ENCODE measurements around the gene RTP1.

DNA sequence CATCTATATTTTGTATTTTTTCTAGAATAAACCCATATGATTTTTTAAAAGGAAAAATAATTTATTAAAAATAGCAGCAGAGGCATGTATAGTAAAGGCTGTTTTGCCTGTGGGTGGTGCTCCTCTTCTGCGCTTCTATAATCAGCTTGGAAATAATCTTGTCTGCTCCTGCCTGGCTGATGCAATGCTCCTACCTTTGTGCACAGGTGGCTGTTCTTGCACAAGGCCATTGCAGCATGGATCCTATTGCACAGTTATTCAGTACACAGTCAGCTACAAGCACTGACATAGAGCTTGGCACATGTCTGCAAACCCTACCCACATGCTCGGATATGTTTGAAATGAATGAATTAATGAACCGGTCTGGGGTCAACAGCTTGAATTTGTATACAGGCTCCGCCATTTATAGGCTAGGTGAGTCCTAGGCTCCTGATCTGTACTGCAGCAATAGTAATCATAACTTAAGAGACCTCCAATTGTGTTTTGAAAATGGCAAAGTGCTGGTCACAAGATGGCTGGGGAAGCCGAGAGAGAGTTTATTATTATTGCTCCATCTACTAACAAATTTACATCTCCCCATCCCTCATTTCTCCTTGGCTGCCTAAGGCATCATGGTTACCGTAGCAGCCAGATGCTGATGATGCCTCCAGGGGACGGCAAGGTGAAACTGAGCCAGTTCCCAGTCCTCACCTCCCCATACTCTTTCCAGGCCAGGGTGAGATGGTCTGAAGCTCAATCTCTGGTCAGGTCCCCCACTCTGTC lies 532 bp upstream of the RTP1 start:
- TF ChIP-seq CHD1 (IDR thresholded peaks at IDR 0.05; ENCODE audit: low read depth, low read length), result no peak
- TF ChIP-seq, protein P1, sequence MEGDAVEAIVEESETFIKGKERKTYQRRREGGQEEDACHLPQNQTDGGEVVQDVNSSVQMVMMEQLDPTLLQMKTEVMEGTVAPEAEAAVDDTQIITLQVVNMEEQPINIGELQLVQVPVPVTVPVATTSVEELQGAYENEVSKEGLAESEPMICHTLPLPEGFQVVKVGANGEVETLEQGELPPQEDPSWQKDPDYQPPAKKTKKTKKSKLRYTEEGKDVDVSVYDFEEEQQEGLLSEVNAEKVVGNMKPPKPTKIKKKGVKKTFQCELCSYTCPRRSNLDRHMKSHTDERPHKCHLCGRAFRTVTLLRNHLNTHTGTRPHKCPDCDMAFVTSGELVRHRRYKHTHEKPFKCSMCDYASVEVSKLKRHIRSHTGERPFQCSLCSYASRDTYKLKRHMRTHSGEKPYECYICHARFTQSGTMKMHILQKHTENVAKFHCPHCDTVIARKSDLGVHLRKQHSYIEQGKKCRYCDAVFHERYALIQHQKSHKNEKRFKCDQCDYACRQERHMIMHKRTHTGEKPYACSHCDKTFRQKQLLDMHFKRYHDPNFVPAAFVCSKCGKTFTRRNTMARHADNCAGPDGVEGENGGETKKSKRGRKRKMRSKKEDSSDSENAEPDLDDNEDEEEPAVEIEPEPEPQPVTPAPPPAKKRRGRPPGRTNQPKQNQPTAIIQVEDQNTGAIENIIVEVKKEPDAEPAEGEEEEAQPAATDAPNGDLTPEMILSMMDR (conservative IDR thresholded peaks at IDR 0.05; ENCODE audit: low read depth, low read length), result no peak
- TF ChIP-seq SMC3 (IDR thresholded peaks at IDR 0.05; ENCODE audit: low read depth, low read length), result no peak
- no peak for TF ChIP-seq POLR2A (IDR thresholded peaks at IDR 0.05; ENCODE audit: low read depth, low read length)
- no peak for TF ChIP-seq RCOR1 (IDR thresholded peaks at IDR 0.05; ENCODE audit: insufficient replicate concordance, low read length)
- TF ChIP-seq, protein P2, sequence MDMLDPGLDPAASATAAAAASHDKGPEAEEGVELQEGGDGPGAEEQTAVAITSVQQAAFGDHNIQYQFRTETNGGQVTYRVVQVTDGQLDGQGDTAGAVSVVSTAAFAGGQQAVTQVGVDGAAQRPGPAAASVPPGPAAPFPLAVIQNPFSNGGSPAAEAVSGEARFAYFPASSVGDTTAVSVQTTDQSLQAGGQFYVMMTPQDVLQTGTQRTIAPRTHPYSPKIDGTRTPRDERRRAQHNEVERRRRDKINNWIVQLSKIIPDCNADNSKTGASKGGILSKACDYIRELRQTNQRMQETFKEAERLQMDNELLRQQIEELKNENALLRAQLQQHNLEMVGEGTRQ (IDR thresholded peaks at IDR 0.05; ENCODE audit: low read depth, low read length), result no peak
- TF ChIP-seq CEBPB (IDR thresholded peaks at IDR 0.05; ENCODE audit: low read depth, low read length), result no peak
- TF ChIP-seq RAD21 (IDR thresholded peaks at IDR 0.05; ENCODE audit: low read length), result no peak
- TF ChIP-seq MXI1 (IDR thresholded peaks at IDR 0.05; ENCODE audit: borderline replicate concordance, low read depth, low read length), result no peak
- no peak for TF ChIP-seq FOS (IDR thresholded peaks at IDR 0.05; ENCODE audit: low read depth, low read length)
- TF ChIP-seq, protein P3, sequence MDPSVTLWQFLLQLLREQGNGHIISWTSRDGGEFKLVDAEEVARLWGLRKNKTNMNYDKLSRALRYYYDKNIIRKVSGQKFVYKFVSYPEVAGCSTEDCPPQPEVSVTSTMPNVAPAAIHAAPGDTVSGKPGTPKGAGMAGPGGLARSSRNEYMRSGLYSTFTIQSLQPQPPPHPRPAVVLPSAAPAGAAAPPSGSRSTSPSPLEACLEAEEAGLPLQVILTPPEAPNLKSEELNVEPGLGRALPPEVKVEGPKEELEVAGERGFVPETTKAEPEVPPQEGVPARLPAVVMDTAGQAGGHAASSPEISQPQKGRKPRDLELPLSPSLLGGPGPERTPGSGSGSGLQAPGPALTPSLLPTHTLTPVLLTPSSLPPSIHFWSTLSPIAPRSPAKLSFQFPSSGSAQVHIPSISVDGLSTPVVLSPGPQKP (IDR thresholded peaks at IDR 0.05; ENCODE audit: borderline replicate concordance, low read depth, low read length), result no peak

All from IMR-90 (cell line).